Measurements from ENCODE around the gene KRT85. TPM values are rescaled to one million over a fixed set of nuclear protein-coding genes. Genes with fewer than 3 reads are reported as not detected.

KRT85 gene
- total and polyA plus RNA-seq, 10 of the 15 experiments (the other 5 are each of a cell fraction or from before 2014, with no cell fraction given), result 0.05 to 0.18 (median 0.11) TPM; not detected in 6

DNA sequence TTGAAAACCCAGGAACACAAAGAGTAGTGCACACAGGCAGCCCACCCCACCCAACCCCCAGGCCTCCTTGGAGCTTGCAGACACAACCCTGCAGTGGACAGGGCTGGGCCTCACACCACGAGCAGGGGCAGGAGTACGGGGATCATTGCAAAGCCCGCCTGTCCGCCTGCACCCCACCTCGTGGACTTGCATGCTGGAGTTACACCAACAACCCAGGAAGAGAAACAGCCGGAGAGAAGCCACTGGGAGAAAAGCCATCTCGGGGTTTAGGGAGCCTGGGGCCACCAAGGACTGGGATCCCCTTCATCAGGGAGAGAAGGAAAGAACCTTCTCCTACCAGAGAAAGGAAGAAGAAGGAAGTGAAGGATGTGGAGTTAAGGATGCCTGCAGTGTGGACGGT is 10.0 kb upstream of the KRT85 start:
- H3K4me2 ChIP-seq (ENCODE audit: control insufficient read depth, insufficient read depth), result no peak overlapping the region
- intact Hi-C loops (cut with micrococcal nuclease; ENCODE audit: unreplicated experiment) (loop anchor here (10.0 kb wide), 1 partner anchor 128 kb away; no protein-coding TSS in a partner anchor), in situ Hi-C loops (cut with MboI) (loop anchor here (25.0 kb wide), 1 partner anchor 610 kb away; no protein-coding TSS in a partner anchor)
- H3K27ac ChIP-seq (ENCODE audit: control insufficient read depth, insufficient read depth), result no peak overlapping the region
- H3K4me1 ChIP-seq (ENCODE audit: control insufficient read depth, insufficient read depth, low read length), result no peaks in the 10 kb centered on the region
- no TSS peak for BruUV-seq (replicated peaks)
- no peak overlapping the region for H3K9ac ChIP-seq (ENCODE audit: control insufficient read depth, insufficient read depth, low read length)
- ChIA-PET POLR2A (no interaction called here), SMC1A (ENCODE audit: uncharacterized antibody, unreplicated experiment) (no interaction called here), RAD21 (ENCODE audit: unreplicated experiment) (no interaction called here), CTCF (interaction anchor here (0.9 kb wide), 1 partner anchor 493 kb away, joined by 4 read pairs; no protein-coding TSS in a partner anchor)
- no peaks in the 10 kb centered on the region for H3K9me3 ChIP-seq (replicated peaks; ENCODE audit: control insufficient read depth, insufficient read depth, low read length)
- H3K4me3 ChIP-seq, result no peak overlapping the region
- no peak overlapping the region for H2AFZ ChIP-seq (ENCODE audit: control insufficient read depth, low read depth, low read length)
- TF ChIP-seq RUNX3 (IDR thresholded peaks at IDR 0.05; ENCODE audit: low read length) (no peak), RCOR1 (conservative IDR thresholded peaks at IDR 0.05; ENCODE audit: low read depth, low read length) (no peak), HDAC2 (IDR thresholded peaks at IDR 0.05) (no peak)
- no peaks in the 10 kb centered on the region for H4K20me1 ChIP-seq (ENCODE audit: control insufficient read depth, insufficient read depth)
- no peaks in the 10 kb centered on the region for H3K79me2 ChIP-seq (ENCODE audit: control insufficient read depth, insufficient read depth, low read length)
- H3K27me3 ChIP-seq (replicated peaks in 1 of 2; ENCODE audit: control insufficient read depth in 2 of 2, insufficient read depth in 2 of 2, low read length in 1 of 2), result peaks cover 0 to 1% of the 10 kb centered on the region in 2 experiments; a peak in 3 of 4 replicates
- no peak for FAIRE-seq
- no peaks in the 10 kb centered on the region for H3K36me3 ChIP-seq (ENCODE audit: control insufficient read depth in 2 of 2, insufficient read depth in 2 of 2, low read length in 1 of 2)
- 14% methylated on average over 8 of the region's 8 CpGs for WGBS (ENCODE audit: insufficient coverage, insufficient replicate concordance, low lambda C conversion rate, missing lambda C conversion rate)
- ATAC-seq, result no peak
- DNase-seq (ENCODE audit: low read depth, low spot score), result no peak

DNA sequence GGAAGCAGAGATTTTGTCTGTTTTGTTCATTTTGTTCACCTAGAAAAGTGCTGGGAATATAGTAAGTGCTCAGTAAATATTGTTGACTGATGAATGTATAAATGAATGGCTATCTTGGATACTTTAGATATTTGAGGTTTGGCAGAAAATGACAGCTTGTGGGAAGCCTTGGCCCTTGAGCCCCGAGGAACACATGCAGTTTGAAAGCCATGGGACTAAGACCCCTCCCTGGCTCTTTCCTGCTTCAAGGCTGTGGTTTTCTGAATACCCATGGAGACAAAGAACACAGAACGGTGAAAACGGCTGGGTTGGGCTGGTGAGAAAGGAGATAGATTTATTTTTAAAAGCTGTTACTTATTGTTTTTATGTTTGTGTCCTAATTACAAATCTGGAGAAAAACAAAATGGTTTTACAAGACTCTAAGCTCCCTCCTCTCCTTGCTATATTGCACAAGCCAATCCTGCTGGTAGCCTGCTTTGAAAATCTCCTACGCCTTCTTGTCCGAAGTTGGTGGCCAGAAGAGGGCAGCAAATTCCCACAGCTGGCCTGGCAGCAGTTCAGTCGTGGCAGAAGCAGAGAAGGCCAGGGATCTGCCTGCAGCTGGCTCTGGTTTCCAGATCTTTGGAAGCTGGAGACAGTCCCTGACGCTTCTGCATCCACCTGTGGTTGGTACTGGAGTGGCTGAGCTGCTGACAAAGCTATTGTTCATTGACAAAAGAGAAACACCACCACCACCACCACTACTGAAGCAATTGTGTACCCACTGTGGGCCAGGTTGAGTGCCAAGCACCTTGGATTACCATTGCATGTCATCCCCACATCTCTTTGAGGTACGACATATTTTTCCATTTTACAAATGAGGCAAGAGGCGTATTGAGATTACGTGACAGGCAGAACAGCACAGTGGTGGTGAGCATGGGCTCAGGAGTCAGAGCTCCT is 5.2 kb upstream of the KRT85 start:
- Histone ChIP-seq H2AFZ (ENCODE audit: control insufficient read depth, low read depth, low read length) (no peak overlapping the region), H3K4me3 (no peak overlapping the region), H3K4me2 (ENCODE audit: control insufficient read depth, insufficient read depth) (no peak overlapping the region), H4K20me1 (ENCODE audit: control insufficient read depth, insufficient read depth) (no peaks in the 10 kb centered on the region), H3K9ac (ENCODE audit: control insufficient read depth, insufficient read depth, low read length) (no peak overlapping the region), H3K9me3 (replicated peaks; ENCODE audit: control insufficient read depth, insufficient read depth, low read length) (no peaks in the 10 kb centered on the region), H3K4me1 (ENCODE audit: control insufficient read depth, insufficient read depth, low read length) (no peaks in the 10 kb centered on the region), H3K27me3 (replicated peaks in 1 of 2; ENCODE audit: control insufficient read depth in 2 of 2, insufficient read depth in 2 of 2, low read length in 1 of 2) (peaks cover 3 to 4% of the 10 kb centered on the region in 2 experiments; a peak in 2 of 4 replicates), H3K27ac (ENCODE audit: control insufficient read depth, insufficient read depth) (no peak overlapping the region), H3K79me2 (ENCODE audit: control insufficient read depth, insufficient read depth, low read length) (no peaks in the 10 kb centered on the region), H3K36me3 (ENCODE audit: control insufficient read depth in 2 of 2, insufficient read depth in 2 of 2, low read length in 1 of 2) (no peaks in the 10 kb centered on the region)
- CTCF ChIA-PET, result interaction anchor here (0.9 to 4.3 kb wide), 15 partner anchors 8 to 525 kb away, joined by 3 to 30 read pairs (median 4); partner anchors contain the start of gene KRT84
- SMC1A ChIA-PET (ENCODE audit: uncharacterized antibody, unreplicated experiment), result interaction anchor here (0.9 to 1.4 kb wide), 6 partner anchors 16 to 512 kb away, joined by 3 to 5 read pairs (median 3); no protein-coding TSS in a partner anchor
- WGBS (ENCODE audit: insufficient coverage, insufficient replicate concordance, low lambda C conversion rate, missing lambda C conversion rate), result 6% methylated on average over 10 of the region's 10 CpGs
- no TSS peak for BruUV-seq (replicated peaks)
- DNase-seq (ENCODE audit: low read depth, low spot score), result no peak
- POLR2A ChIA-PET, result no interaction called here
- RAD21 ChIA-PET (ENCODE audit: unreplicated experiment), result interaction anchor here (0.9 to 1.7 kb wide), 6 partner anchors 11 to 512 kb away, joined by 3 to 7 read pairs (median 4); no protein-coding TSS in a partner anchor
- FAIRE-seq, result peak; percentile 89
- intact Hi-C loops (cut with micrococcal nuclease; ENCODE audit: unreplicated experiment) (loop anchor here (1.0 to 10.0 kb wide), 3 partner anchors 132 to 608 kb away; no protein-coding TSS in a partner anchor), in situ Hi-C loops (cut with MboI) (no loop called here)
- peak; percentile 85 for ATAC-seq
- TF ChIP-seq NR2C1 (IDR thresholded peaks at IDR 0.05) (no peak), CBFB (IDR thresholded peaks at IDR 0.05; ENCODE audit: low read depth) (no peak), ZNF207 (IDR thresholded peaks at IDR 0.05; ENCODE audit: borderline replicate concordance) (no peak), ZNF24 (IDR thresholded peaks at IDR 0.05) (no peak), RAD21 (IDR thresholded peaks at IDR 0.05; ENCODE audit: insufficient read depth, low read depth, low read length) (peak; percentile 82), SMC3 (IDR thresholded peaks at IDR 0.05; ENCODE audit: borderline replicate concordance, low read length) (peak; percentile 60), YY1 (IDR thresholded peaks at IDR 0.05; ENCODE audit: low read depth, low read length) (peak; percentile 24; the same call in 1 of the 2 replicates)
- TF ChIP-seq, protein P1, sequence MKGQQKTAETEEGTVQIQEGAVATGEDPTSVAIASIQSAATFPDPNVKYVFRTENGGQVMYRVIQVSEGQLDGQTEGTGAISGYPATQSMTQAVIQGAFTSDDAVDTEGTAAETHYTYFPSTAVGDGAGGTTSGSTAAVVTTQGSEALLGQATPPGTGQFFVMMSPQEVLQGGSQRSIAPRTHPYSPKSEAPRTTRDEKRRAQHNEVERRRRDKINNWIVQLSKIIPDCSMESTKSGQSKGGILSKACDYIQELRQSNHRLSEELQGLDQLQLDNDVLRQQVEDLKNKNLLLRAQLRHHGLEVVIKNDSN (IDR thresholded peaks at IDR 0.05; ENCODE audit: borderline replicate concordance, extremely low read length, insufficient read depth, low read depth, low read length), result no peak
- TF ChIP-seq, protein P2, sequence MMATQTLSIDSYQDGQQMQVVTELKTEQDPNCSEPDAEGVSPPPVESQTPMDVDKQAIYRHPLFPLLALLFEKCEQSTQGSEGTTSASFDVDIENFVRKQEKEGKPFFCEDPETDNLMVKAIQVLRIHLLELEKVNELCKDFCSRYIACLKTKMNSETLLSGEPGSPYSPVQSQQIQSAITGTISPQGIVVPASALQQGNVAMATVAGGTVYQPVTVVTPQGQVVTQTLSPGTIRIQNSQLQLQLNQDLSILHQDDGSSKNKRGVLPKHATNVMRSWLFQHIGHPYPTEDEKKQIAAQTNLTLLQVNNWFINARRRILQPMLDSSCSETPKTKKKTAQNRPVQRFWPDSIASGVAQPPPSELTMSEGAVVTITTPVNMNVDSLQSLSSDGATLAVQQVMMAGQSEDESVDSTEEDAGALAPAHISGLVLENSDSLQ (IDR thresholded peaks at IDR 0.05), result no peak
